DMS 273 (cell line): ENCODE results near the gene SCN1A.
"Not testable (repeated sequence)": the region's sequence is repeated elsewhere in the genome, so short reads cannot be mapped to it uniquely, and the experiment has no call there.

ENCODE experiments used
- DNase-seq: peaks from one replicate; lab custom pipeline; 2025; ENCODE audit not compliant: unreplicated experiment; lab: John Stamatoyannopoulos, UW

Gene SCN1A

GRCh38 chr2:166135849-166136258 lies 8.0 kb upstream of the SCN1A start:
- no peak for DNase-seq

- no peak for DNase-seq
These were observed 7.5 kb upstream of the SCN1A start for GRCh38 chr2:166135152-166135848.

- no peak for DNase-seq
These were observed 6.7 kb upstream of the SCN1A start for GRCh38 chr2:166134252-166135151.

GRCh38 chr2:166133653-166134052 lies 5.8 kb upstream of the SCN1A start:
- no peak for DNase-seq

- no peak for DNase-seq
These were observed 311 bp upstream of the SCN1A start for GRCh38 chr2:166128156-166128505.

- DNase-seq = no peak
These were observed 1.7 kb downstream of the SCN1A start for GRCh38 chr2:166126007-166126639.

- DNase-seq = no peak
These were observed 2.3 kb downstream of the SCN1A start for GRCh38 chr2:166125557-166125956.

GRCh38 chr2:166118180-166118579 lies 9.6 kb downstream of the SCN1A start:
- DNase-seq = no peak

GRCh38 chr2:166117491-166117890 lies 10.3 kb downstream of the SCN1A start:
- DNase-seq = no peak

GRCh38 chr2:166115589-166115988 lies 12.2 kb downstream of the SCN1A start:
- DNase-seq = no peak

GRCh38 chr2:166112193-166112605 lies 15.6 kb downstream of the SCN1A start:
- DNase-seq = no peak

- DNase-seq = peak; percentile 83
These were observed 21.3 kb downstream of the SCN1A start for GRCh38 chr2:166106431-166107015.

GRCh38 chr2:166104773-166105172 lies 23.0 kb downstream of the SCN1A start:
- DNase-seq = no peak

GRCh38 chr2:166104084-166104483 lies 23.7 kb downstream of the SCN1A start:
- no peak for DNase-seq

- not testable (repeated sequence) for DNase-seq
These were observed 24.5 kb downstream of the SCN1A start for GRCh38 chr2:166103277-166103676.

GRCh38 chr2:166094325-166094724 lies 33.5 kb downstream of the SCN1A start:
- DNase-seq = no peak

- no peak for DNase-seq
These were observed 34.9 kb downstream of the SCN1A start for GRCh38 chr2:166092889-166093288.

GRCh38 chr2:166091439-166091838 lies 36.4 kb downstream of the SCN1A start:
- DNase-seq = peak; percentile 8

GRCh38 chr2:166090908-166091307 lies 36.9 kb downstream of the SCN1A start:
- DNase-seq = no peak

- DNase-seq = no peak
These were observed 37.5 kb downstream of the SCN1A start for GRCh38 chr2:166090346-166090745.

- no peak for DNase-seq
These were observed 39.2 kb downstream of the SCN1A start for GRCh38 chr2:166088634-166089033.
